ENCODE measurements around the gene MAP6D1. TPM values are rescaled to one million over a fixed set of nuclear protein-coding genes. Genes with fewer than 3 reads are reported as not detected.

The MAP6D1 gene
- total RNA-seq, 4 donors from 2014 or later = 4.7 to 7.9 (median 5.7) TPM

DNA sequence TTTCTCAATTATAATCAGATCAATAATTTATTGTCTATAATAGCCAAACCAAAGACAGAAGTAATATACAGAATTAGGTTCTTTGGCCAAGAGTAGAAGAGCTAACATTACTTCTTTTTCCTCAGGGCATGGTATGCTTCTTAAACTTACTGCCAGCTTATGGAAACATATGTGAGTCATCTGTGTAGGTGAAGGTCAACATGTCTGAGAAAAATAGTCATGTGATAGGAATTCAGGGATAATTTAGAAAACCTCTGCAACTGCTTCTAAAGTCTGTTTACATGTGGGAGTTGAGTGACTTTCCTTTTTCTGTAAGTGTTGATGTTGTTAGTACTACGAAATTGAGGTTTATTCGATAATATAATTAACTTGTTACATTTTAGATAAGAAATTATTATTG is 19.2 kb upstream of the MAP6D1 start:
- H3K36me3 ChIP-seq = peaks cover 74% of the 10 kb centered on the region
- no peak overlapping the region for H3K27ac ChIP-seq

DNA sequence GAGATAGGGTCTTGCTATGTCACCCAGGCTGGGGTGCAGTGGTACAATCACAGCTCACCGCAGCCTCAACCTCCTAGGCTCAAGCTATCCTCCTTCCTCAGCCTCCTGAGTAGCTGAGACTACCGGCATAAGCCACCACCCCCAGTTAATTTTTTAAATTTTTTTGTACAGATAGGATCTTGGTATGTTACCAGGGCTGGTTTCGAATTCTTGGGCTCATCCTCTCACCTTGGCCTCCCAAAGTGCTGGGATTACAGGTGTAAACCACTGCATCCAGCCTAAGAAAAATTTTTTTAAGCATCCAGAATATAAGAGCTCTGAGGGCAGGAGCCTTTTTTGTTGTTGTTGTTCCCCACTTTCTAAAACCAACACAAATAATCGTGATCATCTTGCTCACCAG is 14.4 kb upstream of the MAP6D1 start:
- H3K27me3 ChIP-seq = no peaks in the 10 kb centered on the region
- TF ChIP-seq POLR2A (IDR thresholded peaks at IDR 0.05) = no peak
- no peak for TF ChIP-seq EP300 (IDR thresholded peaks at IDR 0.05)
- no peak for TF ChIP-seq POLR2AphosphoS5 (IDR thresholded peaks at IDR 0.05)
- TF ChIP-seq, protein P1, sequence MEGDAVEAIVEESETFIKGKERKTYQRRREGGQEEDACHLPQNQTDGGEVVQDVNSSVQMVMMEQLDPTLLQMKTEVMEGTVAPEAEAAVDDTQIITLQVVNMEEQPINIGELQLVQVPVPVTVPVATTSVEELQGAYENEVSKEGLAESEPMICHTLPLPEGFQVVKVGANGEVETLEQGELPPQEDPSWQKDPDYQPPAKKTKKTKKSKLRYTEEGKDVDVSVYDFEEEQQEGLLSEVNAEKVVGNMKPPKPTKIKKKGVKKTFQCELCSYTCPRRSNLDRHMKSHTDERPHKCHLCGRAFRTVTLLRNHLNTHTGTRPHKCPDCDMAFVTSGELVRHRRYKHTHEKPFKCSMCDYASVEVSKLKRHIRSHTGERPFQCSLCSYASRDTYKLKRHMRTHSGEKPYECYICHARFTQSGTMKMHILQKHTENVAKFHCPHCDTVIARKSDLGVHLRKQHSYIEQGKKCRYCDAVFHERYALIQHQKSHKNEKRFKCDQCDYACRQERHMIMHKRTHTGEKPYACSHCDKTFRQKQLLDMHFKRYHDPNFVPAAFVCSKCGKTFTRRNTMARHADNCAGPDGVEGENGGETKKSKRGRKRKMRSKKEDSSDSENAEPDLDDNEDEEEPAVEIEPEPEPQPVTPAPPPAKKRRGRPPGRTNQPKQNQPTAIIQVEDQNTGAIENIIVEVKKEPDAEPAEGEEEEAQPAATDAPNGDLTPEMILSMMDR (IDR thresholded peaks at IDR 0.05) = no peak
- WGBS = 99% methylated on average over 4 of the region's 4 CpGs
- H3K36me3 ChIP-seq = peaks cover 75% of the 10 kb centered on the region
- no peak overlapping the region for H3K27ac ChIP-seq
- H3K9me3 ChIP-seq = no peaks in the 10 kb centered on the region
- DNase-seq (ENCODE audit: low spot score in 2 of 2) = no peak
- H3K4me1 ChIP-seq = peaks cover 6% of the 10 kb centered on the region
- no peak overlapping the region for H3K4me3 ChIP-seq

More for the DNA sequence above, 19.2 kb upstream of the MAP6D1 start:
- H3K9me3 ChIP-seq = no peaks in the 10 kb centered on the region
- H3K4me3 ChIP-seq = no peak overlapping the region
- peaks cover 11% of the 10 kb centered on the region for H3K4me1 ChIP-seq
- H3K27me3 ChIP-seq = no peaks in the 10 kb centered on the region
- DNase-seq (ENCODE audit: low spot score in 2 of 2) = no peak
- TF ChIP-seq EP300 (IDR thresholded peaks at IDR 0.05) (no peak), POLR2A (IDR thresholded peaks at IDR 0.05) (no peak), POLR2AphosphoS5 (IDR thresholded peaks at IDR 0.05) (no peak)
- TF ChIP-seq, protein P1 (IDR thresholded peaks at IDR 0.05) = no peak
- whole genome bisulfite sequencing = 58% methylated on average over 2 of the region's 2 CpGs

DNA sequence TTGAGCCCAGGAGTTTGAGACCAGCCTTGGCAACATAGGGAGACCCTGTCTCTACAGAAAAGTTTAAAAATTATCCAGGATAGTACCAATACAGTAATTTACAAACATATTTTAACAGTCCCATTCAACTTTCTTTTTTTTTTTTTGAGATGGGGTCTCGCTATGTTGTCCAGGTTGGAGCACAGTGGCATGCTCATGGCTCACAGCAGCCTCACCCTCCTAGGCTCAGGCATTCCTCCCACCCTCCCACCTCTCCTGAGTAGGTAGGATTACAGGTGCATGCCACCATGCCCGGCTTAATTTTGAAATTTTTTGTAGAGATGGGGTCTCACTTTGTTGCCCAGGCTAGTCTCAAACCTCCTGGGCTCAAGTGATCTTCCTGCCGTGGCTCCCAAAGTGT is 12.5 kb upstream of the MAP6D1 start:
- TF ChIP-seq, protein P1 (IDR thresholded peaks at IDR 0.05) = no peak
- no peak for TF ChIP-seq EP300 (IDR thresholded peaks at IDR 0.05)
- no peak for TF ChIP-seq POLR2AphosphoS5 (IDR thresholded peaks at IDR 0.05)
- TF ChIP-seq POLR2A (IDR thresholded peaks at IDR 0.05) = no peak
- Histone ChIP-seq H3K27ac (no peak overlapping the region), H3K4me1 (no peaks in the 10 kb centered on the region), H3K9me3 (no peaks in the 10 kb centered on the region), H3K4me3 (no peak overlapping the region), H3K27me3 (no peaks in the 10 kb centered on the region), H3K36me3 (peaks cover 79% of the 10 kb centered on the region)
- DNase-seq (ENCODE audit: low spot score in 2 of 2) = no peak
- WGBS = 94% methylated on average over 3 of the region's 3 CpGs

DNA sequence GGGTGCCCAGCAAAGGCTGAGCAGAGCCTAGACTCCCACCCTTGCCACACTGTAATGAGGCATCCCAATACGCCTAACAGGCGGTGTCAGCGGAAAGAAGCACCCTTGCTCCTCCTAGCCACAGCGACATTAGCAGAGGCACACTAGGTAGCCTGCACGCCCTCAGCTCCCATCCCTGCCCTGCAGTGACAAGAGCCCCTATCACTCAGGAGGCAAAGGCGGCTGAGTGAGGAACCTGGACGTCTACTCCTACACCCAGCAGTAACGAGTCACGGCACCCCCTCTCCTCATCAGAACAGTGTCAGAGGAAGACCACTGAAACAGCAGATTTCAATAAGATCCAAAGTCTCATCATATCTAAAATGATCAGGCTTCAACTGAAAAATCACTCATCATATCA is 12.0 kb upstream of the MAP6D1 start:
- Histone ChIP-seq H3K27me3 (no peaks in the 10 kb centered on the region), H3K4me3 (no peak overlapping the region), H3K4me1 (no peaks in the 10 kb centered on the region), H3K9me3 (no peaks in the 10 kb centered on the region), H3K27ac (no peak overlapping the region), H3K36me3 (peaks cover 81% of the 10 kb centered on the region)
- WGBS = 91% methylated on average over 9 of the region's 9 CpGs
- no peak for DNase-seq (ENCODE audit: low spot score in 2 of 2)
- TF ChIP-seq POLR2A (IDR thresholded peaks at IDR 0.05) (no peak), POLR2AphosphoS5 (IDR thresholded peaks at IDR 0.05) (no peak), EP300 (IDR thresholded peaks at IDR 0.05) (no peak)
- TF ChIP-seq, protein P1 (IDR thresholded peaks at IDR 0.05) = no peak

DNA sequence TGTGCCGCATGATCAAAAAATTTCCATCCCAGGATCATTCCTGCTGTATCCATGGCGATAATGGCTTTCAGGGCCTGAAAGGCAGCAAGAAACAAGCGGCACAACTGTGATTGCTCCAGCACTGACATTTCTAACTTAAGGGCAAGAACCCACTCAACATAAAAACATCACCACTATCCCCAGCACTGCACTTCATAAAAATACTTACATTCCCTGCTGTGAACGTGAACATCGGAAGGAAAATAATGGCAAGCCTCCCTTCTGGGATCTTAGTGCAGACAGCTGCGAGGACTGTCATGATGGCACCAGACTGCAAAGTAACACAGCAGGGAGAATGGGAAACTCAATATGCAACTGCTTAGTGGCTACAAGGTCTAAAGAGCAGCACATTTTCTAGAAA is 8.1 kb upstream of the MAP6D1 start:
- TF ChIP-seq POLR2A (IDR thresholded peaks at IDR 0.05) (no peak), POLR2AphosphoS5 (IDR thresholded peaks at IDR 0.05) (no peak), EP300 (IDR thresholded peaks at IDR 0.05) (no peak)
- TF ChIP-seq, protein P1 (IDR thresholded peaks at IDR 0.05) = no peak
- peaks cover 78% of the 10 kb centered on the region for H3K36me3 ChIP-seq
- no peak overlapping the region for H3K27ac ChIP-seq
- no peak overlapping the region for H3K4me3 ChIP-seq
- 96% methylated on average over 6 of the region's 6 CpGs for WGBS
- no peaks in the 10 kb centered on the region for H3K9me3 ChIP-seq
- no peaks in the 10 kb centered on the region for H3K27me3 ChIP-seq
- no peaks in the 10 kb centered on the region for H3K4me1 ChIP-seq
- no peak for DNase-seq (ENCODE audit: low spot score in 2 of 2)
